Retinal pigment epithelial cell (primary cell): Measurements from ENCODE around the gene SEC24A.
A peak's percentile ranks its signal among the peaks of the same experiment; 100 is the strongest.
"Not testable (repeated sequence)": the region's sequence is repeated elsewhere in the genome, so short reads cannot be mapped to it uniquely, and the experiment has no call there.

ENCODE experiments used
- DNase-seq: peaks from one replicate; pipeline ENCODE4 v3.0.0-alpha.2; 2010; ENCODE audit warnings: low read depth
- H3K4me3 ChIP-seq: 2 replicates; pipeline ENCODE4 v1.5.1; 2011; ENCODE audit warnings: mild to moderate bottlenecking, low read length, control low read depth, moderate library complexity
- CTCF ChIP-seq: conservative IDR thresholded peaks from 2 replicates; pipeline ENCODE4 v1.5.1; 2011; ENCODE audit warnings: low read depth, low read length, control low read depth, inconsistent platforms

Gene SEC24A

GRCh38 chr5:134758176-134758503, 109.6 kb downstream of the SEC24A start:
- peak overlapping the region; percentile 97 for H3K4me3 ChIP-seq
- no peak for TF ChIP-seq CTCF
- no peak for DNase-seq

GRCh38 chr5:134758504-134759341, 110.1 kb downstream of the SEC24A start, which contains the start of gene DDX46:
Gene DDX46 (plus strand): TSS chr5:134758779. CDS start chr5:134758939, 160 bp downstream.
- TF ChIP-seq CTCF: peak; percentile 71
- DNase-seq: peak; percentile 69
- peak within 1 kb of the TSS; percentile 97 for H3K4me3 ChIP-seq

GRCh38 chr5:134767528-134768291, 119.1 kb downstream of the SEC24A start:
- not testable (repeated sequence) for DNase-seq, H3K4me3 ChIP-seq

GRCh38 chr5:134769206-134769605, 120.6 kb downstream of the SEC24A start:
- no peak for DNase-seq
- H3K4me3 ChIP-seq: no peak overlapping the region

GRCh38 chr5:134772461-134773125, 124.0 kb downstream of the SEC24A start:
- TF ChIP-seq CTCF: no peak
- DNase-seq: no peak
- no peak overlapping the region for H3K4me3 ChIP-seq

More at GRCh38 chr5:134769206-134769605, 120.6 kb downstream of the SEC24A start:
- no peak for TF ChIP-seq CTCF

GRCh38 chr5:134777366-134777765, 128.8 kb downstream of the SEC24A start:
- H3K4me3 ChIP-seq: no peak overlapping the region
- TF ChIP-seq CTCF: no peak
- no peak for DNase-seq
